Measurements from ENCODE around the gene SLC37A4.
A peak's percentile ranks its signal among the peaks of the same experiment; 100 is the strongest.

DNA sequence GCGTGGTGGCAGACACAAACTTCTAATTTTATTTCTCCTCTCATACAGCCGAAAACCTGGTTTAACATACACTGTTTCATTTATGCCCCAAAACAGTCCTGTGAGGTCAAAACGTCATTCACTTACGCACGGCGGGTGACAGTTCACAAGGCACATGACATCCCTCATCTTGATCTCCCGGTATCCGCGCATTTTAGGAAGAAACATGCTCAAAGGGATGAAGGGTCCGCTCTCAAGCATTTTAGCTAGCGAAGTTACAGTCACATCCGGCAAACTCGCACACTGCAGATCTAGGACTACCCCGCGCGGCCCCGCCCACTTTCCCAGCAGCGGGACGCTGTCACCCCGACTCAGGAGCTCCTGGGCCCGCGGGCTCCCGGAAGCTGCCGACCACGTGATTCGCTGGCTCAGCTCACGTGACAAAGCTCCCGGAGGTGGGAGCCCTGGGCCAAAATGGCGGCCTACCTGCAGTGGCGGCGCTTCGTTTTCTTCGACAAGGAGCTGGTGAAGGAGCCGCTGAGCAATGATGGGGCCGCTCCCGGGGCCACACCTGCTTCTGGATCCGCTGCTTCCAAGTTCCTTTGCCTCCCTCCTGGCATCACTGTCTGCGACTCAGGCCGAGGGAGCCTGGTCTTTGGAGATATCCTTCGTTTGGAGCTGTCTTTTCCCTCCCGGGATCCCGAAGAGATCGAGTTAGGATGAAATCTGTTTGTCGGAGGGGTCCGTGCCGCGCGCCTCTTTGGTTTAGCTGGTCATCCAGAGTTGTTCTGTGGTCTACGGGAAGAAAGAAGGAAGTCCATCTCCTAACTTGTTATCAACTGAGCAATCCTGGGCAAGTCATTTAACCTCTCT lies 36.9 kb upstream of the SLC37A4 start, which contains the start of gene VPS11:
- TF ChIP-seq, protein P1, sequence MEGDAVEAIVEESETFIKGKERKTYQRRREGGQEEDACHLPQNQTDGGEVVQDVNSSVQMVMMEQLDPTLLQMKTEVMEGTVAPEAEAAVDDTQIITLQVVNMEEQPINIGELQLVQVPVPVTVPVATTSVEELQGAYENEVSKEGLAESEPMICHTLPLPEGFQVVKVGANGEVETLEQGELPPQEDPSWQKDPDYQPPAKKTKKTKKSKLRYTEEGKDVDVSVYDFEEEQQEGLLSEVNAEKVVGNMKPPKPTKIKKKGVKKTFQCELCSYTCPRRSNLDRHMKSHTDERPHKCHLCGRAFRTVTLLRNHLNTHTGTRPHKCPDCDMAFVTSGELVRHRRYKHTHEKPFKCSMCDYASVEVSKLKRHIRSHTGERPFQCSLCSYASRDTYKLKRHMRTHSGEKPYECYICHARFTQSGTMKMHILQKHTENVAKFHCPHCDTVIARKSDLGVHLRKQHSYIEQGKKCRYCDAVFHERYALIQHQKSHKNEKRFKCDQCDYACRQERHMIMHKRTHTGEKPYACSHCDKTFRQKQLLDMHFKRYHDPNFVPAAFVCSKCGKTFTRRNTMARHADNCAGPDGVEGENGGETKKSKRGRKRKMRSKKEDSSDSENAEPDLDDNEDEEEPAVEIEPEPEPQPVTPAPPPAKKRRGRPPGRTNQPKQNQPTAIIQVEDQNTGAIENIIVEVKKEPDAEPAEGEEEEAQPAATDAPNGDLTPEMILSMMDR (IDR thresholded peaks at IDR 0.05), result peak in 1 of 6 experiments; percentile 48
- TF ChIP-seq POLR2A (IDR thresholded peaks at IDR 0.05), result peak in 3 of 4 donors; percentile 64 to 72 (median 69)

Measured in esophagus squamous epithelium (tissue), 4 donors.